ENCODE data around the gene PGAM1.

PGAM1 gene

DNA sequence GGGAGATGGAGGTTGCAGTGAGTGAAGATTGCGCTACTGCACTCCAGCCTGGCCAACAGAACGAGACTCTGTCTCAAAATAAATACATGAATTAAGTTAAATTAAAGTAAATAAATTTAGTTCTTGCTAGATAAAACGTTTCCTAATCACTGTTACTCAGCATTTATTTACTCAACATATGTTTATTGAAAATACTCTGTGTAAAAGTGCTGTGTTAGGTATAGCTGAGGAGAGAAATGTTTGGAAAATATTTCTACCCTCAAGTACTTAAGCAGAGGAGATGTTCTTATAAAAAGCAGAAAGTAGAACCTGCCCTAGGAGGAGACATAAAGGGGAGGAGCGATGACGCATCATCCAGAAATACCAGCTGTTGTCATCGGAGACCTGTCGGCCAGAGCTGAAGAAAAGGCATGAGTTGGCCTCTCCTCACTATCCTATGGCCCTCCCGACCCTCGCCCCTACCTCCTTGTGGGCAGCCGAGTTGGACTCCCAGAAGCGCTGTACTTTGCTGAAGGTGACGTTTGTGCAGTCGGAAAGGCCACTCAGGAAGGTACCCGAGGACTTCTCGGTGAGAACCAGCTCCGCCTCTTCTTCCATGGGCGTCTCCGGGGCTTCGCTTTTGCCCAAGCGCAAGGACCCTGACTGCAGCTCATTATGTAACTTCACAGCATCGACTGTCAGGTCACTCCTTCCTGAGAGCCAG, 26.0 kb upstream of the PGAM1 start:
- peak; percentile 56 to 75 for DNase-seq (ENCODE audit: low read depth in 1 of 2, low spot score in 1 of 2)
- Histone ChIP-seq H3K4me3 (replicated peaks; ENCODE audit: insufficient read depth, low read length) (peak overlapping the region; percentile 95), H3K27ac (replicated peaks) (peak overlapping the region; percentile 94), H3K27me3 (ENCODE audit: insufficient read depth, poor library complexity, severe bottlenecking) (no peaks in the 10 kb centered on the region)
- no peak for TF ChIP-seq POLR2AphosphoS5 (IDR thresholded peaks at IDR 0.05; ENCODE audit: low read depth)
- TF ChIP-seq SPI1 (IDR thresholded peaks at IDR 0.05; ENCODE audit: borderline replicate concordance, low read depth), result no peak
- TF ChIP-seq, protein P1, sequence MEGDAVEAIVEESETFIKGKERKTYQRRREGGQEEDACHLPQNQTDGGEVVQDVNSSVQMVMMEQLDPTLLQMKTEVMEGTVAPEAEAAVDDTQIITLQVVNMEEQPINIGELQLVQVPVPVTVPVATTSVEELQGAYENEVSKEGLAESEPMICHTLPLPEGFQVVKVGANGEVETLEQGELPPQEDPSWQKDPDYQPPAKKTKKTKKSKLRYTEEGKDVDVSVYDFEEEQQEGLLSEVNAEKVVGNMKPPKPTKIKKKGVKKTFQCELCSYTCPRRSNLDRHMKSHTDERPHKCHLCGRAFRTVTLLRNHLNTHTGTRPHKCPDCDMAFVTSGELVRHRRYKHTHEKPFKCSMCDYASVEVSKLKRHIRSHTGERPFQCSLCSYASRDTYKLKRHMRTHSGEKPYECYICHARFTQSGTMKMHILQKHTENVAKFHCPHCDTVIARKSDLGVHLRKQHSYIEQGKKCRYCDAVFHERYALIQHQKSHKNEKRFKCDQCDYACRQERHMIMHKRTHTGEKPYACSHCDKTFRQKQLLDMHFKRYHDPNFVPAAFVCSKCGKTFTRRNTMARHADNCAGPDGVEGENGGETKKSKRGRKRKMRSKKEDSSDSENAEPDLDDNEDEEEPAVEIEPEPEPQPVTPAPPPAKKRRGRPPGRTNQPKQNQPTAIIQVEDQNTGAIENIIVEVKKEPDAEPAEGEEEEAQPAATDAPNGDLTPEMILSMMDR (IDR thresholded peaks at IDR 0.05; ENCODE audit: insufficient read depth, low read length), result no peak
- TF ChIP-seq GABPA (IDR thresholded peaks at IDR 0.05; ENCODE audit: low read depth), result no peak
- TF ChIP-seq, protein P2, sequence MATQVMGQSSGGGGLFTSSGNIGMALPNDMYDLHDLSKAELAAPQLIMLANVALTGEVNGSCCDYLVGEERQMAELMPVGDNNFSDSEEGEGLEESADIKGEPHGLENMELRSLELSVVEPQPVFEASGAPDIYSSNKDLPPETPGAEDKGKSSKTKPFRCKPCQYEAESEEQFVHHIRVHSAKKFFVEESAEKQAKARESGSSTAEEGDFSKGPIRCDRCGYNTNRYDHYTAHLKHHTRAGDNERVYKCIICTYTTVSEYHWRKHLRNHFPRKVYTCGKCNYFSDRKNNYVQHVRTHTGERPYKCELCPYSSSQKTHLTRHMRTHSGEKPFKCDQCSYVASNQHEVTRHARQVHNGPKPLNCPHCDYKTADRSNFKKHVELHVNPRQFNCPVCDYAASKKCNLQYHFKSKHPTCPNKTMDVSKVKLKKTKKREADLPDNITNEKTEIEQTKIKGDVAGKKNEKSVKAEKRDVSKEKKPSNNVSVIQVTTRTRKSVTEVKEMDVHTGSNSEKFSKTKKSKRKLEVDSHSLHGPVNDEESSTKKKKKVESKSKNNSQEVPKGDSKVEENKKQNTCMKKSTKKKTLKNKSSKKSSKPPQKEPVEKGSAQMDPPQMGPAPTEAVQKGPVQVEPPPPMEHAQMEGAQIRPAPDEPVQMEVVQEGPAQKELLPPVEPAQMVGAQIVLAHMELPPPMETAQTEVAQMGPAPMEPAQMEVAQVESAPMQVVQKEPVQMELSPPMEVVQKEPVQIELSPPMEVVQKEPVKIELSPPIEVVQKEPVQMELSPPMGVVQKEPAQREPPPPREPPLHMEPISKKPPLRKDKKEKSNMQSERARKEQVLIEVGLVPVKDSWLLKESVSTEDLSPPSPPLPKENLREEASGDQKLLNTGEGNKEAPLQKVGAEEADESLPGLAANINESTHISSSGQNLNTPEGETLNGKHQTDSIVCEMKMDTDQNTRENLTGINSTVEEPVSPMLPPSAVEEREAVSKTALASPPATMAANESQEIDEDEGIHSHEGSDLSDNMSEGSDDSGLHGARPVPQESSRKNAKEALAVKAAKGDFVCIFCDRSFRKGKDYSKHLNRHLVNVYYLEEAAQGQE (IDR thresholded peaks at IDR 0.05; ENCODE audit: insufficient replicate concordance, low read depth), result no peak

DNA sequence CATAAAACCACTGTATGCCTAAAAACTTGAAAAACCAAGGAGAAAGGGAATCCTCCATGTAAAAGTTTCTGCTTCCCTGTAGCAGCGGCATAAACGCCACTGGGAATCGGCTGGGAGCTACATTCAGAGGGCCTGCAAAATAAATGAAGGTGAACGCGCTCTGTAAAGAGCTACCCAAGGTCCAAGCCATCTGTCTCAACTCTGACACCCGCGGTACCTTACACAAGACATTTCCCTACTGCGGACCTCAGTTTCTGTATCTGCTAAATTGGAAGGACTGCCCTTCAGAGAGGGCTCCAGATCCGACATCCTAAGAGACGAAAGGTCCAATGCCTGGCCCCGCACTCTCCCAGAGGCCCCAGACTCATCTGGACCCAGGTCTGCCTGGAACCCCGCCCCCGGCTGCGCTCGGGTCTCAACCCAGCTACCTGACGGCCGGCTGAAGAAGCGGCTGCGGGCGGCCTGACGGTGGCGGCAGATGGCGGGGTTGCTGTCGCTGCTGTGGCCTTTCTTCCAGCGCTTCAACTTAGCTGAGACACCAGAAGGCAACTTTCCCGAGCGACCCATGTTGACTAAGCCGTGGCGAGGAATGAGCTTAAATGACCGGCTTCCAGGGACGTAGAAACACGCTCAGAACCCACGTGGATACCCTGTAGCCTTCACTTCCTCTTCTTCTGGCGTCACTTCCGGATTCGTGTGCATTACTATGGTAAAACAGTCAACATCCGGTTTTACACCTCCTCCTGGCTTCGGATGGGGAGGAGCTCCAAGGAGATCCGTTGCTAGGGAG, 25.1 kb upstream of the PGAM1 start, which contains the start of gene RRP12:
RRP12 (minus strand) TSS at position 676 of the 790 bp plus-strand sequence; CDS start at position 567, 109 bp downstream.
- TF ChIP-seq POLR2AphosphoS5 (IDR thresholded peaks at IDR 0.05; ENCODE audit: low read depth) (peak; percentile 65), GABPA (IDR thresholded peaks at IDR 0.05; ENCODE audit: low read depth) (peak; percentile 87), SPI1 (IDR thresholded peaks at IDR 0.05; ENCODE audit: borderline replicate concordance, low read depth) (peak; percentile 98)
- TF ChIP-seq, protein P2 (IDR thresholded peaks at IDR 0.05; ENCODE audit: insufficient replicate concordance, low read depth), result no peak
- Histone ChIP-seq H3K4me3 (replicated peaks; ENCODE audit: insufficient read depth, low read length) (peak within 1 kb of the TSS; percentile 95), H3K27ac (replicated peaks) (peak within 1 kb of the TSS; percentile 94), H3K27me3 (ENCODE audit: insufficient read depth, poor library complexity, severe bottlenecking) (no peaks in the 10 kb centered on the region)
- DNase-seq (ENCODE audit: low read depth in 1 of 2, low spot score in 1 of 2), result peak; percentile 98 to 99

DNA sequence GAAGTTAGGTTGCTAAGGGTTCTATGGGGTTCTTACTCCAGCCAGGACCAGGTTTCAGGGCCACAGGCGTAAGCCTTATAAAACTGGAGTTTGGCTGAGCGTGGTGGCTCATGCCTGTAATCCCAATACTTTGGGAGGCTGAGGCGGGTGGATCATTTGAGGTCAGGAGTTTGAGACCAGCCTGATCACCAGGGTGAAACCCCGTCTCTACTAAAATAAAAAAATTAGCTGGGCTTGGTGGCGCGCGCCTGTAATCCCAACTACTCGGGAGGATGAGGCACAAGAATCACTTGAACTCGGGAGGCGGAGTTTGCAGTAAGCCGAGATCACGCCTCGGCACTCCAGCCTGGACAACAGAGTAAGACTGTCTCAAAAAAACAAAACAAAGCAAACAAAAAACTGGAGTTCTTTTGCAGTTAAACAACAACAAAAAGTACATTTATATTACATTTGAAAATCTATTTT, 24.5 kb upstream of the PGAM1 start:
- no peaks in the 10 kb centered on the region for H3K27me3 ChIP-seq (ENCODE audit: insufficient read depth, poor library complexity, severe bottlenecking)
- no peak overlapping the region; the same call in 1 of the 2 replicates for H3K4me3 ChIP-seq (replicated peaks; ENCODE audit: insufficient read depth, low read length)
- no peak for TF ChIP-seq GABPA (IDR thresholded peaks at IDR 0.05; ENCODE audit: low read depth)
- no peak for DNase-seq (ENCODE audit: low read depth in 1 of 2, low spot score in 1 of 2)
- H3K27ac ChIP-seq (replicated peaks), result peak overlapping the region; percentile 94

DNA sequence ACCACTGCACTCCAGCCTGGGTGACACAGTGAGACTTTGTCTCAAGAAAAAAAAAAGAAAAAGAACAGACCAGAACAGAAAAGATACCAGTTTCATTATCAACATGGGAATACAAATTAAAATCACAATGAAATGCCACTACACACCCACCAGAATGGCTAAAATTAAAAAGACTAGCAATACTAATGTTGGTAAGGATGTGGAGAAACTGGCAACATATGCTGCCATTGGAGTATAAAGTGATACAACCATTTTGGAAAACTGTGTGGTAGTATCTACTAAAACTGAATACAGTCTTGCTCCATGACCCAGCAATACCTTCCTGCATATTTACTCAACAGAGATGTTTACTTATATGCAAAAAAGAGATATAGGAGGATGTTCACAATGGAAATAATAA, 21.9 kb upstream of the PGAM1 start:
- no peaks in the 10 kb centered on the region for H3K27me3 ChIP-seq (ENCODE audit: insufficient read depth, poor library complexity, severe bottlenecking)
- DNase-seq (ENCODE audit: low read depth in 1 of 2, low spot score in 1 of 2), result no peak
- TF ChIP-seq SPI1 (IDR thresholded peaks at IDR 0.05; ENCODE audit: borderline replicate concordance, low read depth) (no peak), POLR2AphosphoS5 (IDR thresholded peaks at IDR 0.05; ENCODE audit: low read depth) (no peak)
- TF ChIP-seq, protein P1 (IDR thresholded peaks at IDR 0.05; ENCODE audit: insufficient read depth, low read length), result no peak
- TF ChIP-seq, protein P2 (IDR thresholded peaks at IDR 0.05; ENCODE audit: insufficient replicate concordance, low read depth), result no peak
- no peak overlapping the region for H3K4me3 ChIP-seq (replicated peaks; ENCODE audit: insufficient read depth, low read length)
- H3K27ac ChIP-seq (replicated peaks), result no peak overlapping the region
